Fibroblast of the aortic adventitia (primary cell): ENCODE measurements around the gene PITX1. TPM values are rescaled to one million over a fixed set of nuclear protein-coding genes. Genes with fewer than 3 reads are reported as not detected.
A peak's percentile ranks its signal among the peaks of the same experiment; 100 is the strongest.

Experiments used
- DNase-seq: peaks from one replicate; pipeline ENCODE4 v3.0.0-alpha.2; 2010; ENCODE audit warnings: low read depth
- H3K4me3 ChIP-seq: 2 replicates; pipeline ENCODE4 v1.5.1; 2011; ENCODE audit warnings: low read depth, mild to moderate bottlenecking, control low read depth, low read length, moderate library complexity
- CTCF ChIP-seq: IDR thresholded peaks from 2 replicates; pipeline ENCODE4 v1.5.1; 2011; ENCODE audit warnings: mild to moderate bottlenecking, low read length, control low read depth, inconsistent platforms; ENCODE audit not compliant: insufficient read depth
- total RNA-seq: library from RNA; depleted of rRNA; stranded (reverse); fragments of >200 nt; gene quantifications from 2 replicates; pipeline ENCODE4 v1.2.3, GENCODE V29; 2012; ENCODE audit warnings: low replicate concordance

The PITX1 gene
- total RNA-seq, 1 donor = 1.5 TPM

- H3K4me3 ChIP-seq = no peak overlapping the region
- TF ChIP-seq CTCF = no peak
Measured at GRCh38 chr5:135035678-135036030, 1.6 kb upstream of the PITX1 start.

GRCh38 chr5:135034963-135035677 is 1.1 kb upstream of the PITX1 start:
- no peak for TF ChIP-seq CTCF
- no peak for DNase-seq
- no peak overlapping the region for H3K4me3 ChIP-seq

More at GRCh38 chr5:135035678-135036030, 1.6 kb upstream of the PITX1 start:
- DNase-seq = no peak

- TF ChIP-seq CTCF = no peak
- no peak for DNase-seq
- H3K4me3 ChIP-seq = peak overlapping the region; percentile 67
Measured at GRCh38 chr5:135034236-135034962, 371 bp upstream of the PITX1 start.

GRCh38 chr5:135032999-135033861 is 798 bp downstream of the PITX1 start:
- DNase-seq = peak; percentile 47
- no peak for TF ChIP-seq CTCF
- peak overlapping the region; percentile 67 for H3K4me3 ChIP-seq

DNA sequence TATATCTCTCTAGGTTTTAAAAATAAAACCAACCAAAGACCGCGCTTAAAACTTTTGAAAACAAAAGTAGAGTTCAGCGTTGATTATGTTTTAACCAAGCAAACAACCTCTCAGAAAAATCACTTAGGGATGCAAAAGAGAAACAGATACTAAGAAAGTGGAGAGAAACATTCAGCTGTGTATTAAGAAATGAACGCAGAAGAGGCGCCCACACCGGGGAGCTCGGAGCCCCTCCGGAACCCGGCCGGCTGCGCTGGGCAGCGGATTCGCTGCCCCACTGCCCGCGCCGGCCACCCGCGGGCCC is 1.4 kb downstream of the PITX1 start:
- H3K4me3 ChIP-seq = peak overlapping the region; percentile 67
- no peak for TF ChIP-seq CTCF
- no peak for DNase-seq

GRCh38 chr5:135031813-135032694 is 2.0 kb downstream of the PITX1 start:
- TF ChIP-seq CTCF = no peak
- peak; percentile 25 for DNase-seq
- H3K4me3 ChIP-seq = no peak overlapping the region
